Putamen (tissue), 1 donor: ENCODE results near the gene DNAH14.

ENCODE experiments used
- DNase-seq: peaks from one replicate; pipeline ENCODE4 v3.0.0-alpha.2; 2016; ENCODE audit warnings: low spot score

Gene DNAH14

DNA sequence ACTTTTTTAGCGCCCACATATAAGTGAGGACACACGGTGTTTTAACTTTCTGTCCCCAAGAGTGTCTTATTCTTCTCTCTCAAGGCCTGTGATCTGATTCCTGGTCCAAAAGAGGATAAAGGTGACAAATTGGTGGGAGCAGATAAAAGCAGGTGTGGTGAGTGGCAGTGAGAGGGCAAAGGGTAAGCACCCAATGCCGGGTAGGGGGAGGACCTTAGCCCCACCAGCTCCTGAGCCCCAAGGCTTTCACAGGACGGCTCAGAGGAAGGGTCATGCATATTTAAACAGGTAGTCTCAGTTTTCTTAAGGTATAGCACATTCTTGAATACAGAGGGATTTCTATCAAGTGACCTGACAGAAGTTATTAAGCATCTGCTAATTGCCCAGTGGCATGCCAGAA is 478.8 kb downstream of the DNAH14 start:
- no peak for DNase-seq

DNA sequence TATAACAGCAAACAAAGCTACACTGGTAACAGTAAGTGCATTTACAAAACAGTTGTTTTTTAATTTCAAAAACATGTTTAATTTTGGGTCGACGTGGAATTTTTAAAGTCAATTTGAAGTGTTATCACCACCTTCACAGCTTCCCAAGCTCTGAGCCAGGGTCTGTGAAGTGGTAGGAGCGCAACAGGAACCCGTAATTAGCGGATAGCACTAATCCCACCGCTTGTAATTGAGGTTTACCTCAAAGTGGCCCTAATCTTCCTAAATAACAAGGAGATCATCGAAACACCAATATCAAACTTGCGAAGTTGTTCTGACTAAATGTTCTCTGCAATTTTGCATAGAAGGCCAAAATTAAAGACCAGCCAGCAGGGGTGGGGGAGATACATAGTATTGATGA is 479.6 kb downstream of the DNAH14 start:
- no peak for DNase-seq

DNA sequence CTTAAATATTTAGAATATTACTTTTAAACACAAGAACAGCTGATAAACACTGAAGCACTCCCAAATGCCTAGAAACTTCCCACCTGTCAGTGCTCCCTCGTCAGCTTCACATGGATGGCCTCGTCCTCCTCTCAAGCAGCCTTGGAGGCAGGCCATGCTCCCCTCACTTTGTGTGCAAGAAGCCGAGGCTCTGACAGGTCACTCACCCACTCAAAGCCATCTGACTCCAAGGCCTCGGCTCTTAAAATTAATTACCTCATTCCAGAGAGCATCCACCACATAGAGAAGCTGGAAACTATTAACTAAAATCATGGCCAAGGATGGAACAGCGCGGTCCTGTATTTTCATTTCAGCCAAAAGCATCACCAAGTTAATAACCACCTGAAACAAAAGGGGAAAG is 480.6 kb downstream of the DNAH14 start:
- no peak for DNase-seq

GRCh38 chr1:225412321-225412720 is 482.8 kb downstream of the DNAH14 start:
- no peak for DNase-seq

- DNase-seq: no peak
Measured at GRCh38 chr1:225412803-225413351, 483.4 kb downstream of the DNAH14 start.

DNA sequence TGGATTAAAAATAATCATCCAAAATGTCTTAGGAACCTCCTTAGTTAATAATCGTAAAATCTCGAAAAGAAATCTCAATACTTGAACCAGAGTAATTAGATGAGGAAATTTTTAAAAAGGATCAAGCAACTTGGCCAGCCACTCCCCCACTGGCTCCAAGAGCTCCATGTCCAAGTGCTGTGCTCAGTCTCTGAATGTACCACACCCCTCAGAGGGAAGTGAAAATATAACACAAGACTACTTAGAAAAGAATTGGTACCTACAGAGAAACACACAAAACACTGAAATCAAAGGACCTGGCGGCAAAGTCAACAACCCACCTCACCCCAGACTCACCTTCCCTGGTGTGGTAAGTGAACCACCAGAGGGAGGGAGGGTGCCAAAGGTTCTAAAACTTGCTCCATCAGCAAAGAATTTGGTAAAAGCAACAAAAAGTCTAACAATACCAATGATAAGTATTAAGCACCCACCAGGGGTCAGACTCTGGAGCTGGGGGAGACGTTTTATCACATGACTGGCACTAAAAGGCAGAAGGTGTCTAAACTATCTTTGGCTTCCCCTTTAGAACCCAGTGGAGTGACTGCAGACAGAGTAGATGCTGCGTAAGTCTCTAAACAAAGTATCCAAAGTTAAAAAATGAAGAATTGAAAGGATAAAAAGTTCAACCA is 484.4 kb downstream of the DNAH14 start:
- DNase-seq: no peak

DNA sequence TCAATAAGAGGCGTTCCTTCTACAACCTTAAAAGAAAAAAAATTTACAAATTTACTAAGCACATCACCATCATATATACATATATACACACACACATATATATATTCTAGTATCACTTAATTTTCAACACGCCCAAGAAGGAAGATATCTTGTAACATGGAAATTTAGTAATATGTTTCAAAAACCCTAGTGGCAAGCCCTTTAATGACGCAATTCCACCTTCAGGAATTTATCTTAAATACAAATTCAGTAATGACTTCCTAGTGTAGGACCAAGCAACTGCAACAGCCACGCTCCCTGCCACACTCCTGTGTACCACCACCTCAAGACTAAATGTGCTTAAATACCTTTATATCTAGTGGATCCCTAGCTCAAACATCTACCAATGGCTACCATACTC is 485.8 kb downstream of the DNAH14 start:
- no peak for DNase-seq

GRCh38 chr1:225415967-225416745 is 486.7 kb downstream of the DNAH14 start:
- DNase-seq: no peak

GRCh38 chr1:225418059-225418458 is 488.6 kb downstream of the DNAH14 start:
- no peak for DNase-seq

- no peak for DNase-seq
Measured at GRCh38 chr1:225418598-225418997, 489.1 kb downstream of the DNAH14 start.

DNA sequence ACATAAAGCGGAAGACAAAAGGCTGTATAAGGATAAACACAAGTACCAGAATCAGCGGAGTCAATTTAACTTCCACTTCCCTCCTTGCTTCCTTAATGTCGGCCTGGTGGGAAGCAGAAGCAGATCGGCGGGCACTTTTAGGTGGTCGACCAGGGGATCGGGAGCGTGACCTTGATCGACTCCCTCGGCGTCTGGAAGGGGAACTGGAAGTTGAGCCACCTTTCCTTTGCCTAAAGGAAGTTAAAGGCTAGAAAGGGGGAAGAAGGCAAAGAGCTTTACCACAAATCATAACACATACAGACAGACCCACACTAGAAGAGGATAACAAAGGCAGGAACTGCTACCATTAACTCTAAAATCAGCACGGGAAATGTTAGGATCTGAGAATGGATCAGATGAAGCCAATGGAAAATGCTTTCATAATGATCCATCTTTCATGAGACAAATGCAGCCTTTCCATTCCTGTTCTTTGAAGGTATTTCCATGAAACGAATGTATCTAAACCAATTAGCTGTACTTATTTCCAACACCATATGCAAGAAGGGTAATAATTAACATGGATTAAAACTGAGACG is 492.6 kb downstream of the DNAH14 start:
- no peak for DNase-seq

DNA sequence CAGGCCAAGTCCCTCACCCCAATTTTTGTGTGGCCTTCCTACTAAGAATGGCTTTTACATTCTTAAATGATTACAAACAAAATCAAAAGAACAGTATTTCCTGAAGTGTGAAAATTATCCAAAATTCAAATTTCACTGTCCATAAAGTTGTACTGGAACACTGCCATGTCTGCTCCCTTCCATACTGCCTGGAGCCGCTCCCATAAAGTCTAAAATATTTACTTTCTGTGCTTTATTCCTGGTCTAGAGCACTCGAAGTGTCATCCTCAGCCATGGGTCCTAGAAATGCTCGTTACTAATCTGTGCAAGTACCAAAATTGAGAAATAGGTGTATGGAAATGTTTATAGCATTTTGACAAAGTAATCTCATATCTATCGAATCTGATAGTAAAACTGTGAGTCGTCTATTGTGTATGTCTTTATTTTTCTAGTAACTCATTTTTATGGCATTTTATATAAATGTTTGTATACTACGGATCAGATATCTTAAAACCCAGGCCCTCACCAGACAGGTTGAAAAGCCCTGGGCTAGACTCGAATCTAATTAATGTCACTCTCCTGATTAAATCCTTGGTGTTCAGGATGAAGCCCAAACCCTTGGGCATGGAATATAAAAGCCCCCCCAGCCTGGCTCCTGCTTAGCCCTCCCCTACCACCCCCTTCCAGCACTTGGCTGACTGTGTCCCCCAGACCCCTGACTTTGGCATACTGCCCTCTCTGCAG is 493.5 kb downstream of the DNAH14 start:
- DNase-seq: no peak

- DNase-seq: no peak
Measured at GRCh38 chr1:225423518-225423855, 494.0 kb downstream of the DNAH14 start.

GRCh38 chr1:225424562-225425200 is 495.2 kb downstream of the DNAH14 start:
- DNase-seq: no peak

- no peak for DNase-seq
Measured at GRCh38 chr1:225425201-225425786, 495.8 kb downstream of the DNAH14 start.

- DNase-seq: no peak
Measured at GRCh38 chr1:225426395-225427234, 497.1 kb downstream of the DNAH14 start.

DNA sequence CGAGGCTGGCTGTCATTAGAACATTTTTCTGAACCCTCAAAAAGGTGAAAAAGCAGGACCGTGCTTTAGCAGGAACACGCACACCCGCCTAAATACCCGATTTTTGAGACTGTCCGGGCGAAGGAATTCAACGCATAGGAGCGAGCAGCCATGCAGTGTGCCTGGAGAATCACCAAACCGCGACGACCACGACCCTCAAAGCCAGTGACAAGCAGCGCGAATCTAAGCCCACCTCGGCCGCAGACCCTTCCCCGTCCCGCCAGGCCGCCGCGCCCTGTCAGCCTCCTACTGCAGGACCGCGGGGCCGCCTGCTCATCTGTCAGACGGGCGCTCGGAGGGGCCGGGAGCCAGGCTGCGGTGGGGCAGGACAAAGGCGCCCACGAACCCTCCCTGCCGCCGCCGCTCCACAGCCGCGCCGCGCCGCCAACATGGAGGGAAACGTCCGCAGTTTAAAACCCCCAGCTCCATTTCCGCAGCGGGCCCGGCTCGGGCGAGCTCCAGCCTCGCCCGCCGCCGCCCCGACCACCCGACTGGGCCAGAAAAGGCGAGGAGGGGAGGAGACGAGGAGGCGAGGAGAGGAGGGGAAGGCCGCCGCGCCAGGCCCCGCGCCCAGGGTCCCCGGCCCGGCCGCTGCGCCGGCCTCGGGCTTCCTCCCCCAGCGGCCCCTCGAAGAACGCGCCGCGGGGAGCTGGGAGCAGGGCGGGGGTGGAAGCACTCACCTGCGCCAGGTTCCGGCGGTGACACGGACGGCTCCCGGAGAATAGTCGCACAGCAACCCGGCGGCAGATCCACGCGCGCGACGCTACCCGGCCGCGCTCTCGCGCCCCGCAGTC is 498.0 kb downstream of the DNAH14 start, which contains the start of gene LBR:
Gene LBR (minus strand): TSS at position 804 of the 833 bp plus-strand sequence. CDS start 3,963 bp downstream, outside the sequence.
- no peak for DNase-seq

GRCh38 chr1:225428068-225428880 is 498.8 kb downstream of the DNAH14 start:
- peak; percentile 95 for DNase-seq
